ENCODE data around the gene ARPC5L.

The ARPC5L gene

GRCh38 chr9:124878021-124878420, 16.1 kb downstream of the ARPC5L start:
- no peak for TF ChIP-seq CTCF (IDR thresholded peaks at IDR 0.05)

DNA sequence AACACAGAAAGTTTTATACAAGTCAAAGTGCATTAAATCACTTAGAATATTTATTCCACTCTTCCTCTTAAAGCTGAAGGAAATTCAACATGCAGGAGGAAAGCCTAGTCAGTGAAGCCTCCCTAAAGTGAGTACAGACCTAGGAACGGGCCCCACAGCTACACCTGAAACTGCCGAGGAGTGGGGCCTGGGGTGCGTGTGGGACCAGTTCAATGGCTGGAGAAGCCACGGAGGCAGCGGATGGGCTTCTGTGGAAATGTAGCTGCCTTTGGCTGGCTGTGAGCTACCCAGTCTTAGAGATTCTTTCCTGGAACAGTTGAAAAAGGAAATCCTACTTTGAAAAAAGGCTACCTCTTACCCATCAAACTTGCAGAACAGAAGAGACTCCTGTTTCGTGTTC, 16.6 kb downstream of the ARPC5L start:
- TF ChIP-seq CTCF (IDR thresholded peaks at IDR 0.05): no peak

GRCh38 chr9:124879226-124879625, 17.3 kb downstream of the ARPC5L start:
- TF ChIP-seq CTCF (IDR thresholded peaks at IDR 0.05): no peak

GRCh38 chr9:124880501-124880900, 18.6 kb downstream of the ARPC5L start:
- no peak for TF ChIP-seq CTCF (IDR thresholded peaks at IDR 0.05)

GRCh38 chr9:124881138-124881743, 19.3 kb downstream of the ARPC5L start:
- no peak for TF ChIP-seq CTCF (IDR thresholded peaks at IDR 0.05)

DNA sequence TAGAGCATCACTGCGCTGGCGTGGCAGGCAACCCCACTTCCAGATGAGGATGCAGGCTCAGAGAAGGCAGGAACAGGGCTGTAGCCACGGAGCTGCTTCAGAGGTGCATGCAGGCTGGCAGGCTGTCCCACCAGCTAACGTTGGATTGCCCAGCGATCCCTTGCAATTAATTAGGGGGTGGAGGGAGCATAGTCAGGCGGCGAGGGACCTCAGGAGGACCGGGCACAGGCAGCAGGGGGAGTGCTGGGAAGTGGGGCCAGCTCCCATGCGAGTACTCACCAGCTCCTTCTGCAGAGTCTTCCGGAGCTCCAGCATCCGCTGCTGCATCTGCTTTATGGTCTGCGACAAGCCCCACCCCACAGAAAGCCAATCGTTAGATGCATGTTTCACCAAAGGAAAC, 20.3 kb downstream of the ARPC5L start:
- TF ChIP-seq CTCF (IDR thresholded peaks at IDR 0.05): no peak

GRCh38 chr9:124884376-124884775, 22.4 kb downstream of the ARPC5L start:
- no peak for TF ChIP-seq CTCF (IDR thresholded peaks at IDR 0.05)

DNA sequence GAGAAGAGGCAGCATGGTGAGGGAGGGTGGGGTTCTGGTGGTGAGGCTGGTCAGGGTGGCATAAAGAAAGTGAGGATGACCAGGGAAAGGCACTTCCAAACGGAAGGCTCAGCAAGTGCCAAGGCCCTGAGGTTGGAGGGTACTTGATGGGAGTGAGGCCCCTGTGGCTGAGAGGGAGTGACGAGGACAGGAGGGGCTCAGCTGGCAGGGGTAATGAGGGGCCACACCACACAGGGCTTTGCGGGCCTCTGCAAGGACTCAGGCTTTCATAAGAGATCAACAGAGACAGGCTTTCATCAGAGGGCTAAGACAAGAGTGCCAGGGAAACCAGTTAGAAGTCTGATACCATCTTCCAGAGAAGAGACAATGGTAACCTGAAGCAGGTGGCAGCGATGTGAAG, 23.6 kb downstream of the ARPC5L start:
- no peak for TF ChIP-seq CTCF (IDR thresholded peaks at IDR 0.05)
